Liver (tissue), 3 donors: ENCODE measurements around the gene DEXI.

Experiments used
- SP1 ChIP-seq: IDR thresholded peaks from 2 replicates; pipeline ENCODE4 v1.6.1; 2018; ENCODE audit warnings: antibody characterized with exemption, mild to moderate bottlenecking
- TAF1 ChIP-seq: conservative IDR thresholded peaks from 2 replicates; pipeline ENCODE4 v1.6.1; 2016; ENCODE audit warnings: antibody characterized with exemption, mild to moderate bottlenecking
- TF ChIP-seq, protein P1 (sequence below): fragments of 150-350 bp; IDR thresholded peaks from 2 replicates; pipeline ENCODE4 v1.5.1; 2017; ENCODE audit warnings: improper control_type of control experiment, low read depth, low read length; ENCODE audit not compliant: missing input control
- donor health status: healthy.
- donor health status: healthy.

DNA sequence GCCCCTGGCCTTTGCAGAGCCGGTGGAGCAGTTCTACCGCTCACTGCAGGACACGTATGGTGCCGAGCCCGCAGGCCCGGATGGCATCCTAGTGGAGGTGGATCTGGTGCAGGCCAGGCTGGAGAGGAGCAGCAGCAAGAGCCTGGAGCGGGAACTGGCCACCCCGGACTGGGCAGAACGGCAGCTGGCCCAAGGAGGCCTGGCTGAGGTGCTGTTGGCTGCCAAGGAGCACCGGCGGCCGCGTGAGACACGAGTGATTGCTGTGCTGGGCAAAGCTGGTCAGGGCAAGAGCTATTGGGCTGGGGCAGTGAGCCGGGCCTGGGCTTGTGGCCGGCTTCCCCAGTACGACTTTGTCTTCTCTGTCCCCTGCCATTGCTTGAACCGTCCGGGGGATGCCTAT lies 35.8 kb downstream of the DEXI start:
- TF ChIP-seq, protein P1, sequence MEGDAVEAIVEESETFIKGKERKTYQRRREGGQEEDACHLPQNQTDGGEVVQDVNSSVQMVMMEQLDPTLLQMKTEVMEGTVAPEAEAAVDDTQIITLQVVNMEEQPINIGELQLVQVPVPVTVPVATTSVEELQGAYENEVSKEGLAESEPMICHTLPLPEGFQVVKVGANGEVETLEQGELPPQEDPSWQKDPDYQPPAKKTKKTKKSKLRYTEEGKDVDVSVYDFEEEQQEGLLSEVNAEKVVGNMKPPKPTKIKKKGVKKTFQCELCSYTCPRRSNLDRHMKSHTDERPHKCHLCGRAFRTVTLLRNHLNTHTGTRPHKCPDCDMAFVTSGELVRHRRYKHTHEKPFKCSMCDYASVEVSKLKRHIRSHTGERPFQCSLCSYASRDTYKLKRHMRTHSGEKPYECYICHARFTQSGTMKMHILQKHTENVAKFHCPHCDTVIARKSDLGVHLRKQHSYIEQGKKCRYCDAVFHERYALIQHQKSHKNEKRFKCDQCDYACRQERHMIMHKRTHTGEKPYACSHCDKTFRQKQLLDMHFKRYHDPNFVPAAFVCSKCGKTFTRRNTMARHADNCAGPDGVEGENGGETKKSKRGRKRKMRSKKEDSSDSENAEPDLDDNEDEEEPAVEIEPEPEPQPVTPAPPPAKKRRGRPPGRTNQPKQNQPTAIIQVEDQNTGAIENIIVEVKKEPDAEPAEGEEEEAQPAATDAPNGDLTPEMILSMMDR, result no peak
- no peak for TF ChIP-seq SP1
- no peak for TF ChIP-seq TAF1
